CD14-positive monocyte (primary cell): ENCODE results near the gene NOTCH4. TPM values are rescaled to one million over a fixed set of nuclear protein-coding genes. Genes with fewer than 3 reads are reported as not detected.
A peak's percentile ranks its signal among the peaks of the same experiment; 100 is the strongest.

ENCODE experiments used
- DNase-seq, 3 donors: peaks; one replicate each; pipeline ENCODE4 v3.0.0-alpha.2; 2011 to 2022
- H2AFZ ChIP-seq: 2 replicates; pipeline ENCODE4 v1.6.0; 2012; ENCODE audit warnings: mild to moderate bottlenecking, low read depth, low read length, inconsistent platforms; ENCODE audit not compliant: insufficient read depth, poor library complexity, severe bottlenecking
- H3K27ac ChIP-seq, 2 donors: 1 replicate in 1 of 2; 2 replicates in 1 of 2; pipeline ENCODE4 v1.5.1; 2012 to 2013; ENCODE audit warnings: low read length in 2 of 2, control low read depth in 1 of 2, inconsistent platforms in 1 of 2, low read depth in 1 of 2, mild to moderate bottlenecking in 1 of 2
- H3K27me3 ChIP-seq, 2 donors: one replicate each; pipeline versions ENCODE4 v1.6.0 to v1.6.1; 2011 to 2013; ENCODE audit warnings: low read length in 2 of 2; ENCODE audit not compliant: control insufficient read depth in 2 of 2, insufficient read depth in 2 of 2
- H3K36me3 ChIP-seq, 2 donors: replicated peaks in 1 of 2; 1 replicate in 1 of 2; 2 replicates in 1 of 2; pipeline versions ENCODE4 v1.5.1 to v1.6.1; 2012 to 2013; ENCODE audit warnings: low read length in 2 of 2, control low read depth in 1 of 2, inconsistent platforms in 1 of 2, mild to moderate bottlenecking in 1 of 2; ENCODE audit not compliant: insufficient read depth in 2 of 2, control insufficient read depth in 1 of 2
- H3K4me1 ChIP-seq, 2 donors: 1 replicate in 1 of 2; 2 replicates in 1 of 2; pipeline versions ENCODE4 v1.5.1 to v1.6.1; 2012 to 2013; ENCODE audit warnings: low read length in 2 of 2, control low read depth in 1 of 2, inconsistent platforms in 1 of 2, mild to moderate bottlenecking in 1 of 2, moderate library complexity in 1 of 2; ENCODE audit not compliant: insufficient read depth in 2 of 2, control insufficient read depth in 1 of 2
- H3K4me2 ChIP-seq: replicated peaks from 2 replicates; pipeline ENCODE3; 2012; ENCODE audit warnings: low read length, moderate library complexity, mild to moderate bottlenecking; ENCODE audit not compliant: poor library complexity, severe bottlenecking; ENCODE audit errors: extremely low read depth
- H3K4me3 ChIP-seq, 3 experiments: fragments of 200-600 bp in 1 of 3; sonication (generic) in 1 of 3; replicated peaks in 1 of 3; 1 replicate in 2 of 3; 2 replicates in 1 of 3; pipeline ENCODE4 v1.5.1; 2011 to 2013; ENCODE audit warnings: low read length in 3 of 3, mild to moderate bottlenecking in 3 of 3, control low read depth in 2 of 3, low read depth in 2 of 3, inconsistent platforms in 1 of 3, moderate library complexity in 1 of 3
- H3K79me2 ChIP-seq: 2 replicates; pipeline ENCODE4 v1.6.0; 2012; ENCODE audit warnings: mild to moderate bottlenecking, control low read depth, inconsistent platforms, low read length, moderate library complexity; ENCODE audit not compliant: insufficient read depth
- H3K9ac ChIP-seq: 2 replicates; pipeline ENCODE4 v1.6.0; 2017; ENCODE audit warnings: low read length, mild to moderate bottlenecking; ENCODE audit not compliant: insufficient read depth, poor library complexity, severe bottlenecking
- H3K9me3 ChIP-seq, 2 donors: replicated peaks in 1 of 2; 1 replicate in 1 of 2; 2 replicates in 1 of 2; pipeline versions ENCODE4 v1.5.1 to v1.6.1; 2012 to 2013; ENCODE audit warnings: low read length in 2 of 2, control low read depth in 1 of 2; ENCODE audit not compliant: control insufficient read depth in 1 of 2, insufficient read depth in 1 of 2
- H4K20me1 ChIP-seq: 2 replicates; pipeline ENCODE4 v1.6.0; 2012; ENCODE audit warnings: mild to moderate bottlenecking, low read length, control low read depth, moderate library complexity; ENCODE audit not compliant: insufficient read depth
- H3K27ac Mint-ChIP-seq, 7 donors: one replicate each; pipeline ENCODE4 v1.8.0; 2020; ENCODE audit warnings: mild to moderate bottlenecking in 7 of 7, mixed read lengths in 7 of 7, moderate library complexity in 6 of 7, inconsistent platforms in 2 of 7
- H3K27me3 Mint-ChIP-seq, 3 donors: one replicate each; pipeline ENCODE4 v1.8.0; 2021 to 2022; ENCODE audit warnings: low read depth in 3 of 3, mild to moderate bottlenecking in 3 of 3, mixed read lengths in 3 of 3, moderate library complexity in 3 of 3, inconsistent platforms in 1 of 3
- H3K36me3 Mint-ChIP-seq, 2 donors: one replicate each; pipeline ENCODE4 v1.8.0; 2020; ENCODE audit warnings: mixed read lengths in 2 of 2, inconsistent platforms in 1 of 2, mild to moderate bottlenecking in 1 of 2
- H3K4me1 Mint-ChIP-seq: one replicate; pipeline ENCODE4 v1.8.0; 2020; ENCODE audit warnings: mild to moderate bottlenecking, mixed read lengths
- H3K4me3 Mint-ChIP-seq, 2 donors: one replicate each; pipeline ENCODE4 v1.8.0; 2020; ENCODE audit warnings: mild to moderate bottlenecking in 2 of 2, mixed read lengths in 2 of 2, moderate library complexity in 1 of 2
- H3K9me3 Mint-ChIP-seq, 7 donors: one replicate each; pipeline ENCODE4 v1.8.0; 2020 to 2022; ENCODE audit warnings: mixed read lengths in 7 of 7, mild to moderate bottlenecking in 6 of 7, moderate library complexity in 6 of 7, inconsistent platforms in 2 of 7
- WGBS: methylation state at CpG from one replicate; pipeline ENCODE4 v1.1.5; 2013; ENCODE audit warnings: missing lambda C conversion rate; ENCODE audit not compliant: insufficient coverage; 5-methylcytosine and 5-hydroxymethylcytosine counted together
- intact Hi-C, 2 donors: fragments of 100-400 bp; cut with micrococcal nuclease; formaldehyde crosslinking; loops; one replicate each; pipeline versions ENCODE4 v1.15.0 to v1.15.1; 2023
- polyA plus RNA-seq, 3 donors: library from polyadenylated mRNA; depleted of rRNA in 1 of 3; unstranded in 2 of 3; stranded (reverse) in 1 of 3; fragments of 300-500 nt in 2 of 3; fragments of >200 nt in 1 of 3; fragmentation: Illumina TruSeq in 2 of 3; gene quantifications; 1 replicate in 2 of 3; 2 replicates in 1 of 3; pipeline ENCODE4 v1.2.3, GENCODE V29; 2012 to 2021
- TF ChIP-seq, protein P1 (sequence below): fragments of 200-600 bp; IDR thresholded peaks from one replicate; pipeline ENCODE4 v1.8.0; 2022; ENCODE audit warnings: antibody characterized with exemption, mild to moderate bottlenecking

The NOTCH4 gene
- polyA plus RNA-seq, 3 donors: 5.2 to 8.1 (median 6.1) TPM

GRCh38 chr6:32175322-32175710 lies 48.6 kb downstream of the NOTCH4 start:
- 0% methylated on average over 1 of the region's 2 CpGs for WGBS
- Histone ChIP-seq H3K36me3 (peaks cover 9 to 16% of the 10 kb centered on the region in 2 donors), H3K4me1 (peaks cover 49 to 62% of the 10 kb centered on the region in 2 donors), H3K27me3 (no peaks in the 10 kb centered on the region), H3K4me2 (peak overlapping the region; percentile 97), H3K9me3 (no peaks in the 10 kb centered on the region), H3K27ac (peak overlapping the region in 1 of 2 donors; percentile 90), H3K9ac (peak overlapping the region; percentile 81), H3K79me2 (peaks cover 39% of the 10 kb centered on the region), H2AFZ (peak overlapping the region; percentile 93), H3K4me3 (peak overlapping the region; percentile 71 to 94 (median 82)), H4K20me1 (no peaks in the 10 kb centered on the region)
- peaks cover 63% of the 10 kb centered on the region for H3K4me1 Mint-ChIP-seq
- H3K27ac Mint-ChIP-seq: peak overlapping the region; percentile 44 to 100 (median 96)
- TF ChIP-seq, protein P1, sequence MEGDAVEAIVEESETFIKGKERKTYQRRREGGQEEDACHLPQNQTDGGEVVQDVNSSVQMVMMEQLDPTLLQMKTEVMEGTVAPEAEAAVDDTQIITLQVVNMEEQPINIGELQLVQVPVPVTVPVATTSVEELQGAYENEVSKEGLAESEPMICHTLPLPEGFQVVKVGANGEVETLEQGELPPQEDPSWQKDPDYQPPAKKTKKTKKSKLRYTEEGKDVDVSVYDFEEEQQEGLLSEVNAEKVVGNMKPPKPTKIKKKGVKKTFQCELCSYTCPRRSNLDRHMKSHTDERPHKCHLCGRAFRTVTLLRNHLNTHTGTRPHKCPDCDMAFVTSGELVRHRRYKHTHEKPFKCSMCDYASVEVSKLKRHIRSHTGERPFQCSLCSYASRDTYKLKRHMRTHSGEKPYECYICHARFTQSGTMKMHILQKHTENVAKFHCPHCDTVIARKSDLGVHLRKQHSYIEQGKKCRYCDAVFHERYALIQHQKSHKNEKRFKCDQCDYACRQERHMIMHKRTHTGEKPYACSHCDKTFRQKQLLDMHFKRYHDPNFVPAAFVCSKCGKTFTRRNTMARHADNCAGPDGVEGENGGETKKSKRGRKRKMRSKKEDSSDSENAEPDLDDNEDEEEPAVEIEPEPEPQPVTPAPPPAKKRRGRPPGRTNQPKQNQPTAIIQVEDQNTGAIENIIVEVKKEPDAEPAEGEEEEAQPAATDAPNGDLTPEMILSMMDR: no peak
- H3K9me3 Mint-ChIP-seq: no peaks in the 10 kb centered on the region
- H3K36me3 Mint-ChIP-seq: peaks cover 14 to 16% of the 10 kb centered on the region in 2 donors
- no peak for DNase-seq
- H3K27me3 Mint-ChIP-seq: peaks cover 0 to 4% (median 2%) of the 10 kb centered on the region in 3 donors
- intact Hi-C loops: loop anchor here (2.0 to 5.0 kb wide), 2 partner anchors 21 to 53 kb away; partner anchors contain the start of gene PPT2 (in 1 of the 2)
- H3K4me3 Mint-ChIP-seq: peak overlapping the region; percentile 90 to 98

GRCh38 chr6:32174416-32174815 lies 49.5 kb downstream of the NOTCH4 start:
- Mint-ChIP-seq H3K4me3 (no peak overlapping the region), H3K9me3 (no peaks in the 10 kb centered on the region), H3K4me1 (peaks cover 54% of the 10 kb centered on the region), H3K27ac (no peak overlapping the region), H3K36me3 (peaks cover 20% of the 10 kb centered on the region in 2 donors), H3K27me3 (peaks cover 0 to 2% (median 1%) of the 10 kb centered on the region in 3 donors)
- intact Hi-C loops: loop anchor here in 1 of 2 donors (2.0 kb wide), 1 partner anchor 20 kb away; the partner anchor contains the start of gene PPT2
- Histone ChIP-seq H3K27ac (no peak overlapping the region), H3K9ac (no peak overlapping the region), H3K4me1 (peaks cover 42 to 53% of the 10 kb centered on the region in 2 donors), H3K4me3 (no peak overlapping the region), H4K20me1 (no peaks in the 10 kb centered on the region), H3K4me2 (no peak overlapping the region), H2AFZ (no peak overlapping the region), H3K27me3 (no peaks in the 10 kb centered on the region), H3K9me3 (no peaks in the 10 kb centered on the region), H3K36me3 (peaks cover 18 to 20% of the 10 kb centered on the region in 2 donors), H3K79me2 (peaks cover 36% of the 10 kb centered on the region)
- WGBS: no CpG with 5 or more reads among the region's 1 CpG
- TF ChIP-seq, protein P1: no peak
- no peak for DNase-seq
